Sigmoid colon (tissue), 7 donors: Measurements from ENCODE around the gene PCDHGA6. TPM values are rescaled to one million over a fixed set of nuclear protein-coding genes. Genes with fewer than 3 reads are reported as not detected.
"Not testable (repeated sequence)": the region's sequence is repeated elsewhere in the genome, so short reads cannot be mapped to it uniquely, and the experiment has no call there.

ENCODE experiments used
- DNase-seq: peaks from one replicate; pipeline ENCODE4 v3.0.0-alpha.2; 2019
- H3K27ac ChIP-seq, 4 donors: fragments of 200-600 bp; sonication (generic); one replicate each; pipeline ENCODE4 v1.5.1; 2016 to 2019; ENCODE audit warnings: mild to moderate bottlenecking in 1 of 4
- H3K27me3 ChIP-seq, 3 donors: fragments of 200-600 bp; sonication (generic); one replicate each; pipeline ENCODE4 v1.5.1; 2019; ENCODE audit warnings: mild to moderate bottlenecking in 1 of 3
- H3K36me3 ChIP-seq, 4 donors: fragments of 200-600 bp; sonication (generic); one replicate each; pipeline ENCODE4 v1.5.1; 2016 to 2019
- H3K4me1 ChIP-seq, 4 donors: fragments of 200-600 bp; sonication (generic); one replicate each; pipeline ENCODE4 v1.5.1; 2017 to 2019
- H3K4me3 ChIP-seq, 4 donors: fragments of 200-600 bp; sonication (generic); one replicate each; pipeline ENCODE4 v1.5.1; 2017 to 2019; ENCODE audit warnings: mild to moderate bottlenecking in 2 of 4, moderate library complexity in 1 of 4
- H3K9me3 ChIP-seq, 4 donors: fragments of 200-600 bp in 3 of 4; sonication (generic) in 3 of 4; one replicate each; pipeline versions ENCODE4 v1.5.1 to v1.6.1; 2013 to 2019
- CTCF ChIP-seq, 4 experiments: fragments of 450-650 bp in 3 of 4; fragments of 200-600 bp in 1 of 4; IDR thresholded peaks; one replicate each; pipeline ENCODE4 v1.5.1; 2016 to 2019; ENCODE audit warnings: antibody characterized with exemption in 4 of 4, mild to moderate bottlenecking in 3 of 4, moderate library complexity in 2 of 4
- EP300 ChIP-seq, 4 donors: sonication (generic); formaldehyde crosslinking; IDR thresholded peaks; one replicate each; pipeline ENCODE4 v1.6.1; 2017; ENCODE audit warnings: antibody characterized with exemption in 4 of 4
- POLR2A ChIP-seq, 2 donors: fragments of 450-650 bp; IDR thresholded peaks; one replicate each; pipeline ENCODE4 v1.6.1; 2016; ENCODE audit warnings: antibody characterized with exemption in 2 of 2, mild to moderate bottlenecking in 2 of 2, moderate library complexity in 2 of 2
- POLR2AphosphoS5 ChIP-seq, 4 donors: sonication (generic); formaldehyde crosslinking; IDR thresholded peaks; one replicate each; pipeline ENCODE4 v1.6.1; 2017; ENCODE audit warnings: antibody characterized with exemption in 4 of 4
- WGBS, 2 donors: extraction: QIAGEN DNeasy Blood & Tissue Kit; methylation state at CpG; one replicate each; pipeline ENCODE4 v1.1.7; 2013; 5-methylcytosine and 5-hydroxymethylcytosine counted together
- intact Hi-C: fragments of 100-400 bp; cut with DNase I; formaldehyde crosslinking; loops from one replicate; pipeline ENCODE4 v1.15.1; 2023
- polyA plus RNA-seq, 3 donors: library from polyadenylated mRNA; stranded (reverse); fragments of 200-250 nt; gene quantifications; one replicate each; pipeline ENCODE4 v1.2.3, GENCODE V29; 2013
- total RNA-seq, 4 donors: library from RNA; depleted of rRNA; stranded (reverse); fragments of >200 nt; gene quantifications; one replicate each; pipeline ENCODE4 v1.1.0, GENCODE V29; 2016
- donor health status: healthy with polysubstance abuse.
- donor health status: Bipolar disorder and iron deficiency.
- donor health status: healthy.

PCDHGA6 gene
- total and polyA plus RNA-seq, 7 donors, result 0.85 to 13.6 (median 5.8) TPM; not detected in 2

DNA sequence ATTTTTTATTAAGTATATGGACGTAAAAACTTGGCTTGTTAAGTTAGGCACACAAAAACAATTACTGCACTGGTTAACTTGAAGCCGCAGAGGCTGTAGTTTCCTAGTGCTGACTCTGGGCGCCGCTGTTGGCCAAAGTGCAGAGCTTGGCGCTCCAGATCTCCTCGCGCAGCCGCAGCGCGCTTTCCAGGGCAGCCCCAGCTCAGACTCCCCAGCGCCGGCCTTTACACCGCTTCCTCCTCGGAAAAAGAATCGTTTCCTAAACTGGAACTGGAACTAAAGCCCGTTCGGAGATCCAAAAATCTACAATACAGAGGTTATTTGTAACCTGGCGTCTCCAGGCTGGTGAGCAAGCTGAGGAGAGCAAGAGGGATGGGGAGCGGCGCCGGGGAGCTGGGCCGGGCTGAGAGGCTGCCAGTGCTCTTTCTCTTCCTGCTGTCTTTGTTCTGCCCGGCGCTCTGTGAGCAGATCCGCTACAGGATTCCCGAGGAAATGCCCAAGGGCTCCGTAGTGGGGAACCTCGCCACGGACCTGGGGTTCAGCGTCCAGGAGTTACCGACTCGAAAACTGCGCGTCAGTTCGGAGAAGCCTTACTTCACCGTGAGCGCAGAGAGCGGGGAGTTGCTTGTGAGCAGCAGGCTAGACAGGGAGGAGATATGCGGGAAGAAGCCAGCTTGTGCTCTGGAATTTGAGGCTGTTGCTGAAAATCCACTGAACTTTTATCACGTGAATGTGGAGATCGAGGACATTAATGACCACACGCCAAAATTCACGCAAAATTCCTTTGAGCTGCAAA lies 24.3 kb downstream of the PCDHGA6 start, which contains the start of gene PCDHGB5:
Gene PCDHGB5 (plus strand): TSS at position 192 of the 796 bp plus-strand sequence. CDS start 181 bp downstream, at position 373.
- DNase-seq, H3K36me3 ChIP-seq, intact Hi-C loops, H3K27ac ChIP-seq, H3K4me1 ChIP-seq: not testable (repeated sequence)
- TF ChIP-seq CTCF (IDR thresholded peaks at IDR 0.05), result peak in 2 of 4 experiments; percentile 11 to 27
- 10 to 22% methylated on average over 25 of the region's 43 CpGs for WGBS, 2 donors
- Histone ChIP-seq H3K27me3 (peaks cover 0 to 11% (median 0%) of the 10 kb centered on the region in 3 donors), H3K4me3 (peak within 1 kb of the TSS in 3 of 4 donors; percentile 16 to 26 (median 25)), H3K9me3 (peaks cover 40 to 88% (median 71%) of the 10 kb centered on the region in 4 donors)

DNA sequence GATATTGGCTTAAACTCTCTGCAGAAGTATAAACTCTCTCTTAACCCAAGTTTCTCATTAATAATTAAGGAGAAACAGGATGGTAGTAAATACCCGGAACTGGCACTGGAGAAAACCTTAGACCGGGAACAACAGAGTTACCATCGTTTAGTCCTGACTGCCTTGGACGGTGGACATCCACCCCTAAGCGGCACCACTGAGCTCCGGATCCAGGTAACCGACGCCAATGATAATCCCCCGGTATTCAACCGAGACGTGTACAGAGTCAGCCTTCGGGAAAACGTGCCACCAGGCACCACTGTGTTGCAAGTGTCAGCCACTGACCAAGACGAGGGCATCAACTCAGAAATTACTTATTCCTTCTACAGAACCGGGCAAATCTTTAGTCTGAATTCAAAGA lies 24.9 kb downstream of the PCDHGA6 start:
- Histone ChIP-seq H3K27me3 (peaks cover 0 to 5% (median 0%) of the 10 kb centered on the region in 3 donors), H3K27ac (no peak overlapping the region), H3K4me3 (no peak overlapping the region), H3K4me1 (no peaks in the 10 kb centered on the region), H3K9me3 (peaks cover 41 to 88% (median 71%) of the 10 kb centered on the region in 4 donors), H3K36me3 (peaks cover 0 to 5% (median 0%) of the 10 kb centered on the region in 4 donors)
- intact Hi-C loops, result no loop called here
- 31 to 46% methylated on average over 15 of the region's 15 CpGs for WGBS, 2 donors
- TF ChIP-seq POLR2A (IDR thresholded peaks at IDR 0.05) (no peak), CTCF (IDR thresholded peaks at IDR 0.05) (no peak)
- no peak for DNase-seq

DNA sequence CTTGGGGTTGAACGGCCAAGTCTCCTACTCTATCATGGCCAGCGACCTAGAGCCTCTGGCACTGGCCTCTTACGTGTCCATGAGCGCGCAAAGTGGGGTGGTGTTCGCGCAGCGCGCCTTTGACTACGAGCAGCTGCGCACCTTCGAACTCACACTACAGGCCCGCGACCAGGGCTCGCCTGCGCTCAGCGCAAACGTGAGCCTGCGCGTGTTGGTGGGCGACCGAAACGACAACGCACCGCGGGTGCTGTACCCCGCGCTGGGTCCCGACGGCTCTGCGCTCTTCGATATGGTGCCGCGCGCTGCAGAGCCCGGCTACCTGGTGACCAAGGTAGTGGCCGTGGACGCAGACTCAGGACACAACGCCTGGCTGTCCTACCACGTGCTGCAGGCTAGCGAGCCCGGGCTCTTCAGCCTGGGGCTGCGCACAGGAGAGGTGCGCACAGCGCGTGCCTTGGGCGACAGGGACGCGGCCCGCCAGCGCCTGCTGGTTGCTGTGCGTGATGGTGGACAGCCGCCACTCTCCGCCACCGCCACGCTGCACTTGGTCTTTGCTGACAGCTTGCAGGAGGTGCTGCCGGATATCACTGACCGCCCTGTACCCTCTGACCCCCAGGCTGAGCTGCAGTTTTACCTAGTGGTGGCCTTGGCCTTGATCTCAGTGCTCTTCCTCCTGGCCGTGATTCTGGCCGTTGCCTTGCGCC lies 26.0 kb downstream of the PCDHGA6 start:
- TF ChIP-seq EP300 (IDR thresholded peaks at IDR 0.05) (no peak), CTCF (IDR thresholded peaks at IDR 0.05) (no peak), POLR2A (IDR thresholded peaks at IDR 0.05) (no peak), POLR2AphosphoS5 (IDR thresholded peaks at IDR 0.05) (no peak)
- intact Hi-C loops, result no loop called here
- H3K27ac ChIP-seq, result no peak overlapping the region
- H3K9me3 ChIP-seq, result peaks cover 41 to 88% (median 72%) of the 10 kb centered on the region in 4 donors
- no peaks in the 10 kb centered on the region for H3K4me1 ChIP-seq
- WGBS, 2 donors, result 36 to 64% methylated on average over 61 of the region's 61 CpGs
- H3K36me3 ChIP-seq, result peaks cover 0 to 5% (median 0%) of the 10 kb centered on the region in 4 donors
- no peak overlapping the region for H3K4me3 ChIP-seq
- no peaks in the 10 kb centered on the region for H3K27me3 ChIP-seq
- DNase-seq, result no peak

GRCh38 chr5:141402553-141403243 lies 29.0 kb downstream of the PCDHGA6 start, which contains the start of gene PCDHGA9:
TSS of gene PCDHGA9 (plus strand) at chr5:141402778. CDS start at chr5:141402953, 175 bp downstream.
- intact Hi-C loops, result no loop called here
- Histone ChIP-seq H3K36me3 (peaks cover 0 to 5% (median 0%) of the 10 kb centered on the region in 4 donors), H3K27ac (no peak within 1 kb of the TSS), H3K27me3 (no peaks in the 10 kb centered on the region), H3K4me3 (peak within 1 kb of the TSS in 3 of 4 donors; percentile 19 to 23 (median 21)), H3K4me1 (no peaks in the 10 kb centered on the region), H3K9me3 (peaks cover 36 to 89% (median 79%) of the 10 kb centered on the region in 4 donors)
- 20 to 51% methylated on average over 27 of the region's 27 CpGs for WGBS, 2 donors
- DNase-seq, result no peak
- TF ChIP-seq POLR2AphosphoS5 (IDR thresholded peaks at IDR 0.05) (no peak), EP300 (IDR thresholded peaks at IDR 0.05) (no peak), CTCF (IDR thresholded peaks at IDR 0.05) (no peak), POLR2A (IDR thresholded peaks at IDR 0.05) (no peak)
